Astrocyte of the spinal cord (primary cell): ENCODE measurements around the gene AHDC1.

Source experiments
- DNase-seq: peaks from one replicate; pipeline ENCODE4 v3.0.0; 2011; ENCODE audit warnings: low read depth, low spot score
- H3K4me3 ChIP-seq: 2 replicates; pipeline ENCODE4 v1.5.1; 2011; ENCODE audit warnings: low read depth, mild to moderate bottlenecking, low read length, moderate library complexity
- CTCF ChIP-seq: IDR thresholded peaks from 2 replicates; pipeline ENCODE4 v1.5.1; 2012; ENCODE audit warnings: low read depth, mild to moderate bottlenecking, low read length, inconsistent platforms
- in situ Hi-C: cut with HindIII; loops from 2 replicates; pipeline ENCODE4 v1.10.0; 2017; ENCODE audit warnings: low sequenced_read_pairs

AHDC1 gene

GRCh38 chr1:27535386-27535785, 68.6 kb downstream of the AHDC1 start:
- TF ChIP-seq CTCF, result no peak
- H3K4me3 ChIP-seq, result no peak overlapping the region
- in situ Hi-C loops, result no loop called here
- DNase-seq, result no peak

GRCh38 chr1:27531959-27532685, 71.8 kb downstream of the AHDC1 start:
- TF ChIP-seq CTCF, result no peak
- no peak for DNase-seq
- in situ Hi-C loops, result no loop called here
- no peak overlapping the region for H3K4me3 ChIP-seq

GRCh38 chr1:27530192-27530591, 73.8 kb downstream of the AHDC1 start:
- no peak overlapping the region for H3K4me3 ChIP-seq
- TF ChIP-seq CTCF, result no peak
- in situ Hi-C loops, result no loop called here
- no peak for DNase-seq

- TF ChIP-seq CTCF, result no peak
- no peak overlapping the region for H3K4me3 ChIP-seq
- DNase-seq, result no peak
- in situ Hi-C loops, result no loop called here
Measured at GRCh38 chr1:27529704-27530018, 74.3 kb downstream of the AHDC1 start.

GRCh38 chr1:27528818-27529703, 74.9 kb downstream of the AHDC1 start:
- TF ChIP-seq CTCF, result no peak
- in situ Hi-C loops, result no loop called here
- peak; percentile 42 for DNase-seq
- H3K4me3 ChIP-seq, result no peak overlapping the region

GRCh38 chr1:27527890-27528817, 75.8 kb downstream of the AHDC1 start:
- no peak for DNase-seq
- peak overlapping the region; percentile 12 for H3K4me3 ChIP-seq
- no peak for TF ChIP-seq CTCF
- in situ Hi-C loops, result no loop called here
